ENCODE data around the gene PCDHB12. TPM values are rescaled to one million over a fixed set of nuclear protein-coding genes. Genes with fewer than 3 reads are reported as not detected.
"Not testable (repeated sequence)": the region's sequence is repeated elsewhere in the genome, so short reads cannot be mapped to it uniquely, and the experiment has no call there.

Gene PCDHB12
- total RNA-seq, 1 donor from 2014 or later: 2.9 TPM

DNA sequence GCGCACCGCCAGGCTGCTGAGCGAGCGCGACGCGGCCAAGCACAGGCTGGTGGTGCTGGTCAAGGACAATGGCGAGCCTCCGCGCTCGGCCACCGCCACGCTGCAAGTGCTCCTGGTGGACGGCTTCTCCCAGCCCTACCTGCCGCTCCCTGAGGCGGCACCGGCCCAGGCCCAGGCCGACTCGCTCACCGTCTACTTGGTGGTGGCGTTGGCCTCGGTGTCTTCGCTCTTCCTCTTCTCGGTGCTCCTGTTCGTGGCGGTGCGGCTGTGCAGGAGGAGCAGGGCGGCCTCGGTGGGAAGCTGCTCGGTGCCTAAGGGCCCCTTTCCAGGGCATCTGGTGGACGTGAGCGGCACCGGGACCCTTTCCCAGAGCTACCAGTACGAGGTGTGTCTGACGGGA, 6.9 kb upstream of the PCDHB12 start:
- not testable (repeated sequence) for DNase-seq (ENCODE audit: low spot score)

DNA sequence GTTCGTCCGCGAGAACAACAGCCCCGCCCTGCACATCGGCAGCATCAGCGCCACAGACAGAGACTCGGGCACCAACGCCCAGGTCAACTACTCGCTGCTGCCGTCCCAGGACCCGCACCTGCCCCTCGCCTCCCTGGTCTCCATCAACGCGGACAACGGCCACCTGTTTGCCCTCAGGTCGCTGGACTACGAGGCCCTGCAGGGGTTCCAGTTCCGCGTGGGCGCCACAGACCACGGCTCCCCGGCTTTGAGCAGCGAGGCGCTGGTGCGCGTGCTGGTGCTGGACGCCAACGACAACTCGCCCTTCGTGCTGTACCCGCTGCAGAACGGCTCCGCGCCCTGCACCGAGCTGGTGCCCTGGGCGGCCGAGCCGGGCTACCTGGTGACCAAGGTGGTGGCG, 1.8 kb downstream of the PCDHB12 start:
- not testable (repeated sequence) for DNase-seq (ENCODE audit: low spot score)

DNA sequence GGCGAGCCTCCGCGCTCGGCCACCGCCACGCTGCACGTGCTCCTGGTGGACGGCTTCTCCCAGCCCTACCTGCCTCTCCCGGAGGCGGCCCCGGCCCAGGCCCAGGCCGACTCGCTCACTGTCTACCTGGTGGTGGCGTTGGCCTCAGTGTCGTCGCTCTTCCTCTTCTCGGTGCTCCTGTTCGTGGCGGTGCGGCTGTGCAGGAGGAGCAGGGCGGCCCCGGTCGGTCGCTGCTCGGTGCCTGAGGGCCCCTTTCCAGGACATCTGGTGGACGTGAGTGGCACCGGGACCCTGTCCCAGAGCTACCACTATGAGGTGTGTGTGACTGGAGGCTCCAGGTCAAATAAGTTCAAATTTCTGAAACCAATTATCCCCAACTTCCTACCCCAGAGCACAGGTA, 2.3 kb downstream of the PCDHB12 start:
- DNase-seq (ENCODE audit: low spot score): not testable (repeated sequence)

DNA sequence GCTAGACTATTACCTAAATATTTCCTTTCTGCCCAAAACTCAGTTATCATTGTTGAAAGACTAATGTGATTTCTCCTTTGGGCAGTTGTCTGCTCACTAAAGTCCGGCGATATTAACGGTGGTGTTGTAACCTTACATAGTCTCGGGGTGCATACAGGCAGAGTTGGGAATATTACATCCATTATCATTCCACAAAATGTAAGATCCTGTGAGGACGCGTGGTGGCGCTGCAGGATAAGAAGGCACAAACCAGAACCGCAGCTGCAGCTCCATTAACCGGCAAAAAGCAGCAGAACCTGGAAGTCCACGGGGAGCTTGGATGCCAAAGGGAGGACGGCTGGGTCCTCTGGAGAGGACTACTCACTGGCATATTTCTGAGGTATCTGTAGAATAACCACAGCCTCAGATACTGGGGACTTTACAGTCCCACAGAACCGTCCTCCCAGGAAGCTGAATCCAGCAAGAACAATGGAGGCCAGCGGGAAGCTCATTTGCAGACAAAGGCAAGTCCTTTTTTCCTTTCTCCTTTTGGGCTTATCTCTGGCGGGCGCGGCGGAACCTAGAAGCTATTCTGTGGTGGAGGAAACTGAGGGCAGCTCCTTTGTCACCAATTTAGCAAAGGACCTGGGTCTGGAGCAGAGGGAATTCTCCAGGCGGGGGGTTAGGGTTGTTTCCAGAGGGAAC, 5.3 kb downstream of the PCDHB12 start, which contains the start of gene PCDHB13:
PCDHB13 (plus strand) TSS at position 264 of the 684 bp plus-strand sequence; CDS start at position 469, 205 bp downstream.
- DNase-seq (ENCODE audit: low spot score): not testable (repeated sequence)

DNA sequence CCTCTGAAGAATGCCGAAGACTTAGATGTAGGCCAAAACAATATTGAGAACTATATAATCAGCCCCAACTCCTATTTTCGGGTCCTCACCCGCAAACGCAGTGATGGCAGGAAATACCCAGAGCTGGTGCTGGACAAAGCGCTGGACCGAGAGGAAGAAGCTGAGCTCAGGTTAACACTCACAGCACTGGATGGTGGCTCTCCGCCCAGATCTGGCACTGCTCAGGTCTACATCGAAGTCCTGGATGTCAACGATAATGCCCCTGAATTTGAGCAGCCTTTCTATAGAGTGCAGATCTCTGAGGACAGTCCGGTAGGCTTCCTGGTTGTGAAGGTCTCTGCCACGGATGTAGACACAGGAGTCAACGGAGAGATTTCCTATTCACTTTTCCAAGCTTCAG, 6.1 kb downstream of the PCDHB12 start:
- not testable (repeated sequence) for DNase-seq (ENCODE audit: low spot score)

DNA sequence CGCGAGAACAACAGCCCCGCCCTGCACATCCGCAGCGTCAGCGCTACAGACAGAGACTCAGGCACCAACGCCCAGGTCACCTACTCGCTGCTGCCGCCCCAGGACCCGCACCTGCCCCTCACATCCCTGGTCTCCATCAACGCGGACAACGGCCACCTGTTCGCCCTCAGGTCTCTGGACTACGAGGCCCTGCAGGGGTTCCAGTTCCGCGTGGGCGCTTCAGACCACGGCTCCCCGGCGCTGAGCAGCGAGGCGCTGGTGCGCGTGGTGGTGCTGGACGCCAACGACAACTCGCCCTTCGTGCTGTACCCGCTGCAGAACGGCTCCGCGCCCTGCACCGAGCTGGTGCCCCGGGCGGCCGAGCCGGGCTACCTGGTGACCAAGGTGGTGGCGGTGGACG, 7.0 kb downstream of the PCDHB12 start:
- DNase-seq (ENCODE audit: low spot score): not testable (repeated sequence)

DNA sequence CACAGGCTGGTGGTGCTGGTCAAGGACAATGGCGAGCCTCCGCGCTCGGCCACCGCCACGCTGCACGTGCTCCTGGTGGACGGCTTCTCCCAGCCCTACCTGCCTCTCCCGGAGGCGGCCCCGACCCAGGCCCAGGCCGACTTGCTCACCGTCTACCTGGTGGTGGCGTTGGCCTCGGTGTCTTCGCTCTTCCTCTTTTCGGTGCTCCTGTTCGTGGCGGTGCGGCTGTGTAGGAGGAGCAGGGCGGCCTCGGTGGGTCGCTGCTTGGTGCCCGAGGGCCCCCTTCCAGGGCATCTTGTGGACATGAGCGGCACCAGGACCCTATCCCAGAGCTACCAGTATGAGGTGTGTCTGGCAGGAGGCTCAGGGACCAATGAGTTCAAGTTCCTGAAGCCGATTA, 7.5 kb downstream of the PCDHB12 start:
- DNase-seq (ENCODE audit: low spot score): not testable (repeated sequence)

DNA sequence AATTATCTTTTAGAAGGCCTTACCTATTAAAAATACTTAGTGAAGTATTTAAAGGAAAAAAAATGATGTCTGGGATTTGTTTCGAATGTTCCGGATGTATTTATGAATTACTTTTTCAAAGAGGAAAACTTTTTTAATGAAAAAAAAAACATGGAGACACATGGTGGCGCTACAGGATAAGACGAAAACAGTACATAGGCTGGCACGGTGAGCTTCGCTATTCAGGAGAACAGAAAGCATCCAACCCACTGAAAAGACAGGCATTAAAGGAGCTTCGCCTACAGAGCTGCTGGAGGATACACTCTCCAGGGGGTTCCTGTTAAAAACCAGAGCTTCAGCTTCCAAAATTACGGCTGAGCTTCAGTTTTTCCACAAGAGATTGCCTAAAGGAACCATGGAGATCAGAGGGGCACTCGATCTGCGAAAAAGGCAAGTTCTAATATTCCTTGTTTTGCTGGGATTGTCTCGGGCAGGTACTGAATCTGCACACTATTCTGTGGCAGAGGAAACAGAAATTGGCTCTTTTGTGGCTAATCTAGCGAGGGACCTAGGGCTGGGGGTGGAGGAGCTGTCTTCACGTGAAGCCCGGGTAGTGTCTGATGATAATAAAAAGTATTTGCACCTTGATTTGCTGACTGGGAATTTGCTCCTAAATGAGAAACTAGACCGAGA, 14.7 kb downstream of the PCDHB12 start, which contains the start of gene PCDHB14:
PCDHB14 (plus strand) TSS at position 232 of the 672 bp plus-strand sequence; CDS start at position 395, 163 bp downstream.
- DNase-seq (ENCODE audit: low spot score): peak; percentile 10

DNA sequence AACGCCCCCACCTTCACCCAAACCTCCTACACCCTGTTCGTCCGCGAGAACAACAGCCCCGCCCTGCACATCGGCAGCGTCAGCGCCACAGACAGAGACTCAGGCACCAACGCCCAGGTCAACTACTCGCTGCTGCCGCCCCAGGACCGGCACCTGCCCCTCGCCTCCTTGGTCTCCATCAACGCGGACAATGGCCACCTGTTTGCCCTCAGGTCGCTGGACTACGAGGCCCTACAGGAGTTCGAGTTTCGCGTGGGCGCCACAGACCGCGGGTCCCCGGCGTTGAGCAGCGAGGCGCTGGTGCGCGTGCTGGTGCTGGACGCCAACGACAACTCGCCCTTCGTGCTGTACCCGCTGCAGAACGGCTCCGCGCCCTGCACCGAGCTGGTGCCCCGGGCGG, 16.3 kb downstream of the PCDHB12 start:
- DNase-seq (ENCODE audit: low spot score): not testable (repeated sequence)

DNA sequence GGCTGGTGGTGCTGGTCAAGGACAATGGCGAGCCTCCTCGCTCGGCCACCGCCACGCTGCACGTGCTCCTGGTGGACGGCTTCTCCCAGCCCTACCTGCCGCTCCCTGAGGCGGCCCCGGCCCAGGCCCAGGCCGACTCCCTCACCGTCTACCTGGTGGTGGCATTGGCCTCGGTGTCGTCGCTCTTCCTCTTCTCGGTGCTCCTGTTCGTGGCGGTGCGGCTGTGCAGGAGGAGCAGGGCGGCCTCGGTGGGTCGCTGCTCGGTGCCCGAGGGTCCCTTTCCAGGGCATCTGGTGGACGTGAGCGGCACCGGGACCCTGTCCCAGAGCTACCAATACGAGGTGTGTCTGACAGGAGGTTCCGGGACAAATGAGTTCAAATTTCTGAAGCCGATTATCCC, 16.9 kb downstream of the PCDHB12 start:
- not testable (repeated sequence) for DNase-seq (ENCODE audit: low spot score)

DNA sequence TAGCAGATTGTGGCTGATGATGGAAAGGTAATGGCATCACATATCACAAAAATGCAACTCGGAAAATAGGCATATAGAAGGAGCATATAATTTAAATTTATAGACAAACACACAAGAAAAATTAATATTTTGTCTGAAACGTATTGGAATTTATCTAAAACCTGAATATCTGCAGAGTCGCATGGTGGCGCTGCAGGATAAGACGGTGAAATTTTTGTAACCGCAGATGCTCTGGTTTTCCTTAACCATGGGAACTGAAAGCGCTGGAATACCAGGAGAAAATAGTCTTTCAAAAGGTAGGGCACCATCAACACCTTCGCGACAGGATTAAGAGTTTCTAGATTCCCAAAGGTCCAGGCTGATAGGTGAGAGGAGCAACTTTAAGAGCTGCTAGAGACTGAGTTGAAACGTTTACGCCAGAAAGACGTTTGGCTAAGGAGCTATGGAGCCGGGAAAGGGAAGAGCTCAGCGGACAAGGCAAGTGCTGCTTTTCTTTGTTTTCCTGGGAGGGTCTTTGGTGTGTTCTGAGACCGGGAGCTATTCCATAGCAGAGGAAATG, 25.7 kb downstream of the PCDHB12 start:
- no peak for DNase-seq (ENCODE audit: low spot score)

DNA sequence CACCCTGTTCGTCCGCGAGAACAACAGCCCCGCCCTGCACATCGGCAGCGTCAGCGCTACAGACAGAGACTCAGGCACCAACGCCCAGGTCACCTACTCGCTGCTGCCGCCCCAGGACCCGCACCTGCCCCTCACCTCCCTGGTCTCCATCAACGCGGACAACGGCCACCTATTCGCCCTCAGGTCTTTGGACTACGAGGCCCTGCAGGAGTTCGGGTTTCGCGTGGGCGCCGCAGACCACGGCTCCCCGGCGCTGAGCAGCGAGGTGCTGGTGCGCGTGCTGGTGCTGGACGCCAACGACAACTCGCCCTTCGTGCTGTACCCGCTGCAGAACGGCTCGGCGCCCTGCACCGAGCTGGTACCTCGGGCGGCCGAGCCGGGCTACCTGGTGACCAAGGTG, 27.4 kb downstream of the PCDHB12 start:
- not testable (repeated sequence) for DNase-seq (ENCODE audit: low spot score)

DNA sequence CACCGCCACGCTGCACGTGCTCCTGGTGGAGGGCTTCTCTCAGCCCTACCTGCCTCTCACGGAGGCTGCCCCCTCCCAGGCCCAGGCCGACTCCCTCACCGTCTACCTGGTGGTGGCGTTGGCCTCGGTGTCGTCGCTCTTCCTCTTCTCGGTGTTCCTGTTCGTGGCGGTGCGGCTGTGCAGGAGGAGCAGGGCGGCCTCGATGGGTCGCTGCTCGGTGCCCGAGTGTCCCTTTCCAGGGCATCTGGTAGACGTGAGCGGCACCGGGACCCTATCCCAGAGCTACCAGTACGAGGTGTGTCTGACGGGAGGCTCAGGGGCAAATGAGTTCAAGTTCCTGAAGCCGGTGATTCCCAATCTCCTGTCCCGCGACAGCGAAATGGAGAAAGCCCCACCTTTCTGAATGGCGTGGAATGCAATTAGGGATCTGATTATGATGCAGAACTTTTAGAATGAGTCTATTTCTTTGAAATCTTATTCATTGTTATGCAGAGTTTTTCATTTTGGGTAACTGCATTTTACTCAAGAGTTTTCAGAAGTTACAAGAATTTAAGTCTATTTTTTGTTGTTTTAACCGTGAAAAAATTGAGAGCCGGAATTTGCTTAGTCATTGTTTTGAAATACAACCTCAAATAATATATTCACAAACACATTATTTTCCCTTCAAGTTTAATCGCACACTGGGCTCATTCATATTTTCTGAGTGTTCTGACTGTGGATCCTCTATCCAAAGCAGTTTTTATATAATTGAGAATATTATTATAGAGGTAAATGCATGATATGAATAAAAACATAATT, 28.2 kb downstream of the PCDHB12 start:
- DNase-seq (ENCODE audit: low spot score): no peak

DNA sequence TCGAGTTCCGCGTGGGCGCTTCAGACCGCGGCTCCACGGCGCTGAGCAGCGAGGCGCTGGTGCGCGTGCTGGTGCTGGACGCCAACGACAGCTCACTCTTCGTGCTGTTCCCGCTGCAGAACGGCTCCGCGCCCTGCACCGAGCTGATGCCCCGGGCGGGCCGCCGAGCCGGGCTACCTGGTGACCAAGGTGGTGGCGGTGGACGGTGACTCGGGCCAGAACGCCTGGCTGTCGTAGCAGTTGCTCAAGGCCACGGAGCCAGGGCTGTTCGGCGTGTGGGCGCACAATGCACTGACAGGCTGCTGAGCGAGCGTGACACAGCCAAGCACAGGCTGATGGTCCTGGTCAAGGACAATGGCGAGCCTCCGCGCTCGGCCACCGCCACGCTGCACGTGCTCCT, 33.0 kb downstream of the PCDHB12 start:
- no peak for DNase-seq (ENCODE audit: low spot score)

DNA sequence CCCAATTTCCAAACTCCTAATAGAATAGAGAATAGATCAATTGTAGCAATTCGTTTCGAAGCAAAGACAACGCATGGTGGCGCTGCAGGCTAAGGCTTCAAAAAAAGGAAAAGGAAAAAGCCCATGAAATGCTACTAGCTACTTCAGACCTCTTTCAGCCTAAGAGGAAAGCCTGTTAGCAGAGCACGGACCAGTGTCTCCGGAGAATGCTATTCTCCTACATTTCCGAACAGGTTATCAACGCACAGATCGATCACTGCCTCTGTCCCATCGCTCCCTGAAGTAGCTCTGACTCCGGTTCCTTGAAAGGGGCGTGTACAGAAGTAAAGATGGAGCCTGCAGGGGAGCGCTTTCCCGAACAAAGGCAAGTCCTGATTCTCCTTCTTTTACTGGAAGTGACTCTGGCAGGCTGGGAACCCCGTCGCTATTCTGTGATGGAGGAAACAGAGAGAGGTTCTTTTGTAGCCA, 36.8 kb downstream of the PCDHB12 start, which contains the start of gene PCDHB15:
PCDHB15 (plus strand) TSS at position 146 of the 468 bp plus-strand sequence; CDS start at position 330, 184 bp downstream.
- DNase-seq (ENCODE audit: low spot score): no peak

DNA sequence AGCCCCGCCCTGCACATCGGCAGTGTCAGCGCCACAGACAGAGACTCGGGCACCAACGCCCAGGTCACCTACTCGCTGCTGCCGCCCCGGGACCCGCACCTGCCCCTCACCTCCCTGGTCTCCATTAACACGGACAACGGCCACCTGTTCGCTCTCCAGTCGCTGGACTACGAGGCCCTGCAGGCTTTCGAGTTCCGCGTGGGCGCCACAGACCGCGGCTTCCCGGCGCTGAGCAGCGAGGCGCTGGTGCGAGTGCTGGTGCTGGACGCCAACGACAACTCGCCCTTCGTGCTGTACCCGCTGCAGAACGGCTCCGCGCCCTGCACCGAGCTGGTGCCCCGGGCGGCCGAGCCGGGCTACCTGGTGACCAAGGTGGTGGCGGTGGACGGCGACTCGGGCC, 38.5 kb downstream of the PCDHB12 start:
- DNase-seq (ENCODE audit: low spot score): not testable (repeated sequence)

DNA sequence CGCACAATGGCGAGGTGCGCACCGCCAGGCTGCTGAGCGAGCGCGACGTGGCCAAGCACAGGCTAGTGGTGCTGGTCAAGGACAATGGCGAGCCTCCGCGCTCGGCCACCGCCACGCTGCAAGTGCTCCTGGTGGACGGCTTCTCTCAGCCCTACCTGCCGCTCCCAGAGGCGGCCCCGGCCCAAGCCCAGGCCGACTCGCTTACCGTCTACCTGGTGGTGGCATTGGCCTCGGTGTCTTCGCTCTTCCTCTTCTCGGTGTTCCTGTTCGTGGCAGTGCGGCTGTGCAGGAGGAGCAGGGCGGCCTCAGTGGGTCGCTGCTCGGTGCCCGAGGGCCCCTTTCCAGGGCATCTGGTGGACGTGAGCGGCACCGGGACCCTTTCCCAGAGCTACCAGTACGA, 38.9 kb downstream of the PCDHB12 start:
- DNase-seq (ENCODE audit: low spot score): not testable (repeated sequence)

DNA sequence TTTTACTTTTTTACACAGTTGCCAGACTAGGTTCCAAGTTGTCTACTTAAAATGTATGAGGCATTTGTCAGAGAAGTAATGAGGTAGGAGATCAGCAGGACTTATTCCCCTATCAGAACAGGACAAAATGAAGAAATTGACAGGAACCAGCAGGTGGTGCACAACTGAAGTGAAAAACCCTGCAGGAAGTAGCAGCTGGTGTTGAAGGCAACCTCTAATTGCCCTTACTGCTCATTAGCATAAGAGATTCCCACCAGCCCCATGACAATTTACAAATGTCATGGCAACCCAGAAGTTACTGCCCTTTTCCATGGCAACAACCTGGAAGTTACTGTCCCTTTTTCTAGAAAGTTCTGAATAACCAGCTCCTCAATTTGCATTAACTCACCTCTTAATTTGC, 42.1 kb downstream of the PCDHB12 start:
- no peak for DNase-seq (ENCODE audit: low spot score)

DNA sequence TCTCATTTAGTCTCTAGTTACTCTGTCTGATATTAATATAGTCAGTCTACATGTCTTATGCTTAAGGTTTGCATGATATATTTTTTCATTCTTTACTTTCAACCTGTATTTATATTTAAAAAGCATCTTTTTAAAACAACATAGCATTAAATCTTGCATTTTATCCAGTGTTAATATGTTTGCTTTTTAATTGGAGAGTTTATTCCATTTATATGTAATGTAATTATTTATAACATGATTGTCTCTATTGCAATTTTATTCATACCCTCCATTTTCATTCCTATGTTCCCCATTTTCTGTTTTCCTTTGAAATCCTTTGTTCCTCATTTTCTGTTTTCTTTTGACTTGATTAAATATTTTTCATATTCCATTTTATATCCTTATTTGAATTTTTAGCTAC, 49.9 kb downstream of the PCDHB12 start:
- no peak for DNase-seq (ENCODE audit: low spot score)

DNA sequence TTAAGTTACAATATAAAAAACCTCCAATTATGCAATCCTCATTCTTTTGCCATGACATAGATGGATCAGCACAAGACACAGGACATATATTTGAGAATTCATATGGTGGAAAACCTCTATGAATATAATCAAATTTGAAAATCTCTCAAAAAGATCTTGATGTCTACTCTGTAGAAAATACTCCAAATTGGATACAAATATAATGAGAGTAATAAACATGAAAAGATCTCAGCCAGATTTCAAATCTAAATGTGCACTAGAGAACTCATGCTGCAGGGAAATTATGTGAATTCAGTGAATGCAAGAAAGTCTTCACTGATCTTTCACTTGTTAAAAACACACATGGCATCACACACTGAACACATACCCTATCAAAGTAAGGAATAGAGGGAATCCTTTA, 50.4 kb downstream of the PCDHB12 start:
- no peak for DNase-seq (ENCODE audit: low spot score)

DNA sequence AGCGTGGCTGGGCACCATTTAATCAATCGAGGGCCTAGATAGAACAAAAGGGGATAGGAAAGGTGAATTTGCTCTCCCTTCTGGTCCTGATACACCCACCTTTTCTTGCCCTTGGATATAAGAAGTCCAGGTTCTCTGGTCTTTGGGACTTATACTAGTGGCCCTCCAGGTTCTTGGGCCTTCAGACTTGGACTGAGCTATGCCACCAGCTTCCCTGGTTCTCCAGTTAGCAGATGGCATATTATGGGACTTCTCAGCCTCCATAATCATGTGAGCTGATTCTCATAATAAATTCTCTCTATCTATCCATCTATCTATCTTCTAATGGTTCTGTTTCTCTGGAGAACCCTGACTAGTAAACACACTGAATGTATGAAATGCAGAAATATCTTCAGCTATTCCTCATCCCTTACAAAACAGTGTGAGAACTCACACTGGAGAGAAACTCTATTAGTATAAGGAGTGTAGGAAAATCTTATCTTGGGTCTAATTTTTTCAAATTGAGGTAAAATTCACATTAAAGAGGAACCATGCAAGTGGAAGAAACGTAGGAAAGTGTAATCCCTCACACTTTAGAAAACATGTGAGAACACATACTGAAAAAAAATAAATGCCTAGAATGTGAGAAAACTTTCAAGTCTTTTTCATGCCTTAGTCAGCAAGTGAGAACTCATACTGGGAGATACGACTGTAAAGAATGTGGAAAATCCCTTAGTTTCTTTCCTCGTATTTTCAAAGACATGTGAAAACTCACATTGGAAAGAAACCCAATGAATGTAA, 52.1 kb downstream of the PCDHB12 start:
- no peak for DNase-seq (ENCODE audit: low spot score)
